Left ventricle myocardium superior (tissue), 1 donor: ENCODE results near the gene SFTA2. TPM values are rescaled to one million over a fixed set of nuclear protein-coding genes. Genes with fewer than 3 reads are reported as not detected.
"Not testable (repeated sequence)": the region's sequence is repeated elsewhere in the genome, so short reads cannot be mapped to it uniquely, and the experiment has no call there.

ENCODE experiments used
- ATAC-seq: fragments of 200-7000 bp; cut with Tn5 transposase; one replicate; pipeline ENCODE4 v1.9.1; 2020; ENCODE audit warnings: mild to moderate bottlenecking, moderate library complexity
- DNase-seq: peaks from one replicate; pipeline ENCODE4 v3.0.0-alpha.2; 2020
- intact Hi-C: fragments of 100-400 bp; cut with micrococcal nuclease; formaldehyde crosslinking; loops from one replicate; pipeline ENCODE4 v1.11.0; 2022
- total RNA-seq: library from RNA; stranded (reverse); fragmentation: NEBNext Ultra II Directional; extraction: Animal tissue kit (Norgen Biotek cat#: 25700); gene quantifications from one replicate; pipeline ENCODE4 v1.2.1, GENCODE V29; 2021
- donor health status: DM: no; HTN: yes; CAD: no; lungs with severe emphysema.

SFTA2 gene
- total RNA-seq, 1 donor from 2014 or later = not detected

DNA sequence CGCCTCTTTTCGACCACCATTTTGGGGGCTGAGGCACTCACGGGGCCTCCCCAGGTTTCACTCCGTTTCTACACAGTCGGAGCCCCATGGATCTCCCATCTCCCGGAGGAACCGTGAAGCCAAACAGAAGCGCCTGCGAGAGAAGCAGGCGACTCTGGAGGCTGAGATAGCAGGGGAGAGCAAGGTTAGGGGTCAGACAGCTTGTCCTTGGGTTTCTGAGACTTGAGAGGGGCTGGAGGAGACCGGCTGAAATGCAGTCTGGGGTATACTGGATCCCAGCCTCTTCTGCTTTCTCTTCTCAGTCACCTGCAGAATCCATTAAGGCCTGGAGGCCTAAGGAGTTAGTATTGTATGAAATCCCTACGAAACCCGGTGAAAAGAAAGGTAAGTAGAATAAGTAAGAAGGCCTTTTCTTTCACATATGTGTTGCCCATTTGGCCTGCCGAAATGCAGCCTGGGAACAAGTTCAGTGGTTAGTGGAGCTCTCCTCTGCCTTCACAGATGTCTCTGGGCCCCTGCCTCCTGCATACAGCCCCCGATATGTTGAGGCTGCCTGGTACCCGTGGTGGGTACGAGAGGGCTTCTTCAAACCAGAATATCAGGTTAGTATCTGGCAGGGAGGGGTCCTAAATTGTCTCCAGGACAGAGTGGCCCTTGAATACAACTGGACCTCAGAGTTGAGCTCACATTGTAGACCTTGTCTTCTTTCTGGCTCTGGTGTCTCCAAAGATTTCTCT is 16.9 kb downstream of the SFTA2 start:
- intact Hi-C loops = loop anchor here (5.0 kb wide), 1 partner anchor 348 kb away; no protein-coding TSS in a partner anchor
- ATAC-seq = peak; percentile 1

DNA sequence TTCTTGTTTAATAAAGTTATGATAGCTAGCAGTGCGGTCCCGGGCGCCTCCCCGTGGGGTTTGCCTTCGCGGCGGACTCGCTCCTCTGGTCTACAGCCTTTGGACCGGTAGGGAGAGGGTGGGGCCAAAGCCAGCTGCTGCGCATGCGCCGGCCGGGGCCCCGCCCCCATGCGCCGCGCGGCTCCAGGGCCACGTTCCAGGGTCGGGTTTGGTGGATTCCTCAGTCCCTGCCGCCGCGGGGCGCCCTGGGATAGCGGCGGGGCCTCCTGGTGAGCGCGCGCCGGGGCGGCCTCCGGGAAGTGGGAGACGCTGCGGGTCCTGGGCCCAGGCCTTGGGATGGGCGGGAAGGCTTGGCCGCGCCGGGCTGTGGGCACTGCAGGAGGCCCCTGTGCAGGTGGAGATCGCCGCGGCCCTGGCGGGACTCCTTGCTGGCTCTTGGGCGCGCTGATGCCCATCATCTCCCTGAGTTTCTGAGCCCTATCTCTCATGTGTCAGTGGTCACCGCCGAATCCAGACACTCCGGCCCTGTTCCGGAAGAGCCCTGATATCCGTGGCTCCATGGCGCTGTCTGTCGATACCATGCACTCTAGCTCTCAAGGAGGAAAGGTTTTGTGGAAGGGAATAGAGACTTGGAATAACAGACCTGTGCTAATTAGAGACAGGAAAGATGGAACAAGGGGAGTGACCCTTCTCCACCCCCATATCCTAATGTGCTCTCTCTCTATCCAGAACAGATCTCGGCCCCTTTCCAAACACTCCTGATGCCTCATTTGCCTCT is 17.7 kb downstream of the SFTA2 start, which contains the start of gene VARS2:
Gene VARS2, plus strand, starts transcription at position 163 of the 778 bp plus-strand sequence. Its CDS starts 599 bp downstream, at position 762.
- DNase-seq = peak; percentile 95
- intact Hi-C loops = loop anchor here (5.0 kb wide), 1 partner anchor 347 kb away; no protein-coding TSS in a partner anchor
- ATAC-seq = peak; percentile 95

More for the DNA sequence above, 16.9 kb downstream of the SFTA2 start:
- no peak for DNase-seq

DNA sequence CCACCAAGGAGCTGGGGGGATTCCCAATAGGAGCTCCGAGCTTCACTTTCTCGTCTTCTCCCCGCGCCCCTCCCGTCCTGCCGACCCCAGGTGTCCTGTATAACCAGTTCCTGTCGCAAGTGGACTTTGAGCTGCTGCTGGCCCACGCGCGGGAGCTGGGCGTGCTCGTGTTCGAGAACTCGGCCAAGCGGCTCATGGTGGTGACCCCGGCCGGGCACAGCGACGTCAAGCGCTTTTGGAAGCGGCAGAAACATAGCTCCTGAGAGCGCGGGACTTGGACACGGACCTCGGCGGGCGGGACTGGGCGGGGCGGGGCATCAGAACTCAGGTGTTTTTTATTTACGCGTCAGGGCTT is 18.3 kb downstream of the SFTA2 start:
- no peak for DNase-seq
- ATAC-seq = peak; percentile 54
- intact Hi-C loops = loop anchor here (5.0 kb wide), 1 partner anchor 346 kb away; no protein-coding TSS in a partner anchor

DNA sequence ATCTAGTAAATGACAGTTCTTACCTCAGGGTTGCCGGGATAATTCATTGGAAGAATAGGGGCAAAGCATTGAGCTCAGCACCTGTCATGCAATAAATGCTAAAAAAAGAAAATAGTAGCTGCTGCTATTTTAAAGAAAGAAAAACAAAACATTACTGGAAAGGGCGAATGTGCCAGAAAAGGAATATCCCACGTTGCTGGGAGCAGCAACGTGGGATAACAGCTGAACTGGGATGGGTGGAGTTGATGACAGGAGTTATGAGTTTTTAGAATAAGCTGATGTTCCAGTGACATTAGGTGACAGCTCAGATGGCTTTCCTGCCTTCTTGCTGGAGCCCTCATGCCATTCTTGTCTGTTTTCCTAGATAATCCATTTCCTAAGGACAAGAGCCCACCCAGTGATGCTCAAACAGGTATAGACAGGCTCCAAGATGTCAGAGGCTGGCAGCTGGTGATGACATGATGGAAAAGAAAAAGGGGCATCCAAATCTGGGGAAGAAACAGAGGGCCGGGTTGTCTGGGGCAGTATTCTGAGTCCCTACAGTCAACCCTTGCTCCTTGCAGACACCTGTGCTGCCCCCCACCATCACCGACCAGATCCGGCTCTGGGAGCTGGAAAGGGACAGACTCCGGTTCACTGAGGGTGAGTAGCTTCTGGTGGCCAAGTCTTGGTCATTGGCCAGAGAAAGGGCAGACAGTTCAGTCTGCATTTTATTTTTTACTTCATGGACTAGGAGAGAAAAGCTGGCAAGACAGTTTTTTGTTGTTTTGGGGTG is 19.0 kb downstream of the SFTA2 start:
- DNase-seq = peak; percentile 21
- intact Hi-C loops = loop anchor here (5.0 kb wide), 1 partner anchor 346 kb away; no protein-coding TSS in a partner anchor

DNA sequence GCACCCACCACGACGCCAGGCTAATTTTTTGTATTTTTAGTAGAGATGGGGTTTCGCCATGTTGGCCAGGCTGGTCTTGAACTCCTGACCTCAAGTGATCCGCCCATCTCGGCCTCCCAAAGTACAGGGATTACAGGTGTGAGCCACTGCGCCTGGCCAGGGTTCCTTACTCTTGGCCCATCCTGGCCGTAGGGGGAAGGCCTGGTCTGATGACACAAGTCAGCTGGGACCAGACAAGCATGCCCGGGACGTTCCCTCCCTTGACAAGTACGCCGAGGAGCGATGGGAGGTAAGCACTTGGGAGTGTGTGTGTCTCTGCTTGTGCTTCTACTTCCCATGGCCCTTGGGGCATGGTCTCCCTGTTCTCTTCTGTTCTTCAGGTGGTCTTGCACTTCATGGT is 21.5 kb downstream of the SFTA2 start:
- not testable (repeated sequence) for ATAC-seq
- intact Hi-C loops = loop anchor here (5.0 kb wide), 1 partner anchor 343 kb away; no protein-coding TSS in a partner anchor
- DNase-seq = peak; percentile 23

More for the DNA sequence above, 19.0 kb downstream of the SFTA2 start:
- no peak for ATAC-seq

DNA sequence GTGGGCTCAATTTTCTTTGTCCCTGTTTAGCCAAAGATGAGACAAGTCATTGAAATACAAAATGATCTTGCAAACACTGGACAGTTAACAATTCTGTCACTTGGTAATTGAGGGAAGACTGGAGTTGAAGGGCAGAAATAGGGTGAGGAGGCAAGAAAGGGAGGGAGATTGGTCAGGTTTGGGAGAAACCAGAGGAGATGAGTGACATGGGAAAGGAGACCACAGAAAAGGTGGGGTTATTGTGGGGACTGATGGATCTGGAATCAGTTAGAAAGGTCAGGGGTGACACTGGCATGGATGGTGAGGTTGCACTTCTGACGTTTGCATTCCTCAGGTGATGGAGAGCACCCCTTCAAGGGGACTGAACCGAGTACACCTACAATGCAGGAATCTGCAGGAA is 23.3 kb downstream of the SFTA2 start:
- DNase-seq (no peak), ATAC-seq (no peak)
- intact Hi-C loops = no loop called here

DNA sequence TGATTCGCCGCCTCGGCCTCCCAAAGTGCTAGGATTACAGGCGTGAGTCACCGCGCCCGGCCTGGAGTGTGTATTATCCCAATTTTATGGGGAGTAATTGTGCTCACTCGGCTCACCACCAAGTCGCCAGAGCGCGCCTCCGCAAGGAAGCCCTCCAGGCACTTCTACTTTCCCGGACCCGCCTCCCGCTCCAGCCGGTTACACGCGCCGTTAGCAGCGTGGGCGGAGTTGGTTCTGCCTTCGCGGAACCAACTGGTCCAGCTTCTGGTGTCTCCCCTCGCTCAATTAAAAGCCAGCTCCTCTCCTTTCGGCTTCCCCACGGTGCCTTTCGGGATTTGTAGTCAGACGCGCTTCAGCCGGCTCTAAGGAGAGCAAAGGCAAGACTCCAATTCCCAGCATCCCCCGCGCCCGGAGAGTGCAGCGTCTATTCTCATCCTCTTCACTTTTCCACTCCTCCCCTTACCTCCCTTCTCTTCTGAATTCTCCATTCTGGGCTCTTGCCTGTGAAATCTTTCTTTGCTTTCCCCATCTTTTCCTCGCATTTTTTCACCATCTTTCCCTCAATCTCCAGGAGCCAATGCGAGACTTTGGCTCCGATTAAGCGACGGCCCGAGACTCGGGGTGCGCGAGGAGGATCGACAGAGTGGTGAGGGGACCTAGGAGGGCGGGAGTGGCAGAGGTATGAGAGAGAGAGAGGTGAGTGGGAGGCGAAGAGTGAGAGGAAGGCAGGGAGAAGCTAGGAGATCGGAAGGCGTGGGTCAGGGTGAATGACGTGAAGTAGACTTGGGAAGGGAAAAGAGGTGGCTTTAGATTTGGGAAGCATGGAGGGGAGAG is 24.0 kb downstream of the SFTA2 start, which contains the start of gene GTF2H4:
Gene GTF2H4, plus strand, starts transcription at position 450 of the 834 bp plus-strand sequence.
- peak; percentile 99 for ATAC-seq
- intact Hi-C loops = no loop called here

DNA sequence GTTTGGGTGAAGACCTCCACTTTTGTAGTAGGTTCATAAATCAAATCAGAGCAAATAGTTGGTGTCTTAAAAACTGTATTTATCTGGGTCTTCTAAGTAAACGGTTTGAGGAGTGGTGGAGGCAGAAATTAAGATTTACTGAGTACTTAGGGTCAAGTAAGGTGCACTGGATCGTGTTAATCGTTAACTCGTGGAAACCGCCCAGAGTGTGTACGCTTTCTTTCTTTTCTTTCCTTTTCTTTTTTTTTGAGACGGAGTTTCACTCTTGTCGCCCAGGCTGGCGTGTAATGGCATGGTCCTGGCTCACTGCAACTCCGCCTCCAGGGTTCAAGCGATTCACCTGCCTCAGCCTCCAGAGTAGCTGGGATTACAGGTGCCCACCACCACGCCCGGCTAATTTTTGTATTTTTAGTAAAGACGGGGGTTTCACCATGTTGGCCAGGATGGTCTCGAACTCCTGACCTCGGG is 24.6 kb downstream of the SFTA2 start:
- DNase-seq, ATAC-seq, intact Hi-C loops: not testable (repeated sequence)

More for the DNA sequence above, 24.0 kb downstream of the SFTA2 start, which contains the start of gene GTF2H4:
- DNase-seq = peak; percentile 96

DNA sequence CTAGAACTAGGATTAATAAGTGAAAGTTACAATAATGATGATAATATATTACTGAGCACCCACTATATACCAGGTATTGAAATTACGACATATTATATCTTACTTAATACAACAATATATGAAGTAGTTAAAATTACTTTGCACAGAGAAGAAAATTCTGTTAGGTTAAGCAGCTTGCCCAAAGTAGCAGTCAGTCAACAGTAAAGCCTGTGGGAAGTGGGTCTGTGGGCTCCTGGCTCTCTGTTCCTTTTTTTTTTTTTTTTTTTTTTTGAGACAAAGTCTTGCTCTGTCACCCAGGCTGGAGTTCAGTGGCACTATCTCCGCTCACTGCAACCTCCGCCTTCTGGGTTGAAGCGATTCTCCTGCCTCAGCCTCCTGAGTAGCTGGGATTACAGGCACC is 28.7 kb downstream of the SFTA2 start:
- ATAC-seq = no peak
- DNase-seq = no peak
- intact Hi-C loops = no loop called here

DNA sequence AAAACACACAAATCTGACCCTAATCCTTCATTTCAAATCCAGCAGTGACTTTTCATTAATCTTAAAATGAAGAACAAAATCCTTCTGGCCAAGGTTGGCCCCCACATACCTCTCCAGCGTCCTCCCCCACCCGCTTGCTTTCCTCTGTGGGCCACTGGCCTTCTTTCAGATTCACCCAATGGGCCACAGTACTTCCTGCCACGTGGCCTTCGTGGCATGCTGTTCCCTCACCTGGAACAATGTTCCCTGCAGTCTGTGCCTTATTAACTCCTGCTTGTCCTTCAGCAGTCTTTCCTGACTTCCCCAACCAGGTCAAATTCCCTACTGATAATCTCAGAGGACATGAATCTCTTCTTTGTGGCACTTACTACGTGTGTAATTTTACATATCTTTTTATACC is 29.3 kb downstream of the SFTA2 start:
- ATAC-seq (no peak), DNase-seq (peak; percentile 10)
- intact Hi-C loops = no loop called here

DNA sequence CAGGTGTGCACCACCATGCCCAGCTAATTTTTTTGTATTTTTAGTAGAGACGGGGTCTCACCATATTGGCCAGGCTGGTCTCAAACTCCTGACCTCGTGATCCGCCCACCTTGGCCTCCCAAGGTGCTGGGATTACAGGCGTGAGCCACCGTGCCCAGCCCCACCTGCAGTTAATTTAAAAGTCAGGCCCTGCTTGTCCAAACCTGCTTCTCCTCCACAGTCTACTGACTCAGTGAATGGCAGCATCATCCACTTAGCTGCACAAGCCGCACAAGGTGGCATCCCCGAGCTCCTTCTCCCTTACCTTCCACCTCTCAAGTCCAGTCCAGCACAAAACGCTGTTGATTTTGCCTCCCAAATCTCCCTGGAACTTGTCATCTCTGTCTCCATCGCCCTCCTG is 29.8 kb downstream of the SFTA2 start:
- intact Hi-C loops, ATAC-seq, DNase-seq: not testable (repeated sequence)

DNA sequence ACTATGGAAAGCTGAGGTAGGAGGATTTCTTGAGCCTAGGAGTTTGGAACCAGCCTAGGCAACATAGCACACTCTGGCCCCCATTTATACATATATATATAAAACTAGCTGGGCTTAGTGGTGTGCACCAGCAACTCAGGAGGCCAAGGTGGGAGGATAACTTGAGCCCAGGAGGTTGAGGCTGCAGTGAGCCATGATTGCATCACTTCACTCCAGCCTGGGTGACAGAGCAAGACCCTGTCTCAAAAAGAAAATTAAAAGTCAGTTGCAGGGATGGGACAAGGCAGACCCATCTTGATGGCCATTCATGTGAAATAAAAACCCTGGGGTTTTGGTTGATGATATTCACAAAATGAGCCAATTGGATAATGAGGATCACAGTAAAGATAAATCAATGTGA is 30.5 kb downstream of the SFTA2 start:
- DNase-seq (no peak), ATAC-seq (no peak)
- intact Hi-C loops = no loop called here

DNA sequence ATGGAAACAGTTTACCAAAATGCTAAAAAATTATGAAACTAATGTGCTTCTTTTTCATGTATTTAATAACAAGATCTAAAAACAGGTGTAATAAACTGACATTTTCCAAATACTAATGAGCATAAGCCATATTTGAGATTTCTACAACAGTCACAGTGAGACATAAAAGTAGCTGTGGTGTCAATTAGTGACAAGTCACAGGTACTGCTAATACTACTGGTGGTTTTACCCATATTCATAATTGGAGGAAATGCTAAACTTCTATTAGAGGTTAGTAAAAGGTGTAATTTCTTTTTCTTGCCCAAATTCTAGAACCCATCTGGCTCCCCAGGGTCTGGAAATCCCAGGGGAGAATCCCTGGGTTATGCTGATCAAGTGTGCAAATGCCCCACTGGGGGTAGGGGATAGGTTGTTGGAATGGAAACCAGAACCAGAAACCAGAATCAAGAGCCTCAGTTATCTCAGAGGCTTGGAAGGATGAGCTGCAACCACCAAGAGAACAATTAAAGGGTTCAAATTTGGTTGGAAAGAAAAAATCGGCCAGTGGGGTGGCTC is 31.0 kb downstream of the SFTA2 start:
- DNase-seq (no peak), ATAC-seq (no peak)
- intact Hi-C loops = no loop called here

DNA sequence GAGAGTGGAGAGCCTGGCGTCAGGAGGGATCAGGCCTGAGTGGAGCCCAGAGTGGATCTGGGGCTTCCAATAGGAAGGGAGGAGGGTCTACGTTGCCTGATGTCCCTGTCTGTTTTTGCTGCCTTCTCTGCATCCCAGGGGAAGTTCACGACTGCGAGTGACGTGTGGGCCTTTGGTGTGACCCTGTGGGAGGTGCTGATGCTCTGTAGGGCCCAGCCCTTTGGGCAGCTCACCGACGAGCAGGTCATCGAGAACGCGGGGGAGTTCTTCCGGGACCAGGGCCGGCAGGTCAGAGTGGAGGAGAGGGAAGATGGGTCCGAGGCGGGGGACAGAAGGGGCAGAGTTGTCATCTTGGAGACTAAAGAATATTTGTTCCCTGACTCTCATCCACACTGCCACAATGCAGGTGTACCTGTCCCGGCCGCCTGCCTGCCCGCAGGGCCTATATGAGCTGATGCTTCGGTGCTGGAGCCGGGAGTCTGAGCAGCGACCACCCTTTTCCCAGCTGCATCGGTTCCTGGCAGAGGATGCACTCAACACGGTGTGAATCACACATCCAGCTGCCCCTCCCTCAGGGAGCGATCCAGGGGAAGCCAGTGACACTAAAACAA is 33.1 kb downstream of the SFTA2 start:
- DNase-seq (no peak), ATAC-seq (no peak)
- intact Hi-C loops = no loop called here

DNA sequence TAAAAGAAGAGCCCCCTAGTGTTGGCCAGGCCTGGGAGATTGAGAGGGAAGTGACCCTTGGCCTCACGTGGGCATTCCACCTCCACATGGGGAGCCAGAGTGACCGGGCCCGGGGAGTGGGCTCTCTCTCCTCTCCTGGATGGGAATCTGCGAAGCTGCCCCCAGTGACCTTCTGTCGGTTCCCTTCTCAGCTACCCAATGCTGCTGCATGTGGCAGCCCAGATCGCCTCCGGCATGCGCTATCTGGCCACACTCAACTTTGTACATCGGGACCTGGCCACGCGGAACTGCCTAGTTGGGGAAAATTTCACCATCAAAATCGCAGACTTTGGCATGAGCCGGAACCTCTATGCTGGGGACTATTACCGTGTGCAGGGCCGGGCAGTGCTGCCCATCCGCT is 34.1 kb downstream of the SFTA2 start:
- ATAC-seq (no peak), DNase-seq (no peak)
- intact Hi-C loops = no loop called here

DNA sequence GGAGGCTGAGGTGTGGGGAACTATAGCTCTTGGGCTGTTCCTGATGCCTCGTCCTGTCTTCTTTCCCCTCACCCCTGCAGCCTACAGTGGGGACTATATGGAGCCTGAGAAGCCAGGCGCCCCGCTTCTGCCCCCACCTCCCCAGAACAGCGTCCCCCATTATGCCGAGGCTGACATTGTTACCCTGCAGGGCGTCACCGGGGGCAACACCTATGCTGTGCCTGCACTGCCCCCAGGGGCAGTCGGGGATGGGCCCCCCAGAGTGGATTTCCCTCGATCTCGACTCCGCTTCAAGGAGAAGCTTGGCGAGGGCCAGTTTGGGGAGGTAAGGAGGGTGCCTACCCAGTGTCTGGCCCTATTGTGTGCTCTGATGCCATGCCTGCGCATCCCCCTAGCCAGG is 35.4 kb downstream of the SFTA2 start:
- intact Hi-C loops = no loop called here
- ATAC-seq (no peak), DNase-seq (no peak)

DNA sequence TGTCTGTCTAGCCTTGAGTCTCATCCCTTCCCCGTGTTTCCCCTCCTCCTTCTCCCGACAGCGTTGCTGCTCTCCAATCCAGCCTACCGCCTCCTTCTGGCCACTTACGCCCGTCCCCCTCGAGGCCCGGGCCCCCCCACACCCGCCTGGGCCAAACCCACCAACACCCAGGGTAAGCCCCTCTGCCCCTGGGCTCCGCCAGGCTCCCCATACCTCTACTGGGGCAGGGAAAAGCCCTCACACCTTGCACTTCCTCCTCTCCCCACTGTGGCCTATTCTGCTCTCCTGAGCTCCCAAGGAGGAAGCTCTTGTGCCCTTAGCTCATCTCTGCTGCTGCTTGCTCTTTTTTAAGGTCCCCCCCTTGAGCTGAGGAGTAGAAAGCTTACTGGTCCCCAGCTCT is 36.6 kb downstream of the SFTA2 start:
- no peak for DNase-seq
- no peak for ATAC-seq
- intact Hi-C loops = no loop called here

DNA sequence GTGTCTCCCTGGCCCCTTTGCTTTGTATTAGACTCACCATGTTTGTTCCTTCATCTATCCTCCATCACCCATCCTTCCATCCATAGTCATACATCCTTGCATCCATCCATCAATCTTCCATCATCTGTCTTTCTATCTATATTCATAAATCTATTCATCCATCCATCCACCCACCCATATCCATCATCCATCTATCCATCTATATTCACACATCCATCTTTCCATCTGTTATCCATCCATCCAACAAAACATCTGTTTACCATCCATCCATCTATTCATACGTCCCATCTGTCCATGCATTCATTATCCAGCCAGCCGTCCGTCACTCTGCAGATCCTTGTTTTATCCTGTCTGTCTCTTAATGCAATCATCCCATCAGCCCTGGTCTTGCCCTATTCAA is 37.0 kb downstream of the SFTA2 start:
- intact Hi-C loops = no loop called here
- DNase-seq (no peak), ATAC-seq (no peak)
